NCI-H1694 treated with DMSO at 0.1 percent for 48 hours (cell line): ENCODE measurements around the gene DNPH1.

ENCODE experiments used
- DNase-seq: peaks from one replicate; lab custom pipeline; 2025; lab: John Stamatoyannopoulos, UW

DNPH1 gene

GRCh38 chr6:43228951-43229802, at the start of gene DNPH1:
DNPH1 (minus strand) TSS chr6:43229481; CDS start chr6:43229456, 25 bp downstream.
- DNase-seq, result no peak

- no peak for DNase-seq
These were observed 49.3 kb upstream of the DNPH1 start for GRCh38 chr6:43278524-43279078.

GRCh38 chr6:43277643-43278523, 48.6 kb upstream of the DNPH1 start:
- no peak for DNase-seq

- DNase-seq, result no peak
These were observed 48.0 kb upstream of the DNPH1 start for GRCh38 chr6:43277306-43277642.

GRCh38 chr6:43276577-43277305, 47.5 kb upstream of the DNPH1 start:
- DNase-seq, result no peak

GRCh38 chr6:43275801-43276576, 46.7 kb upstream of the DNPH1 start:
- DNase-seq, result no peak

- DNase-seq, result no peak
These were observed 45.8 kb upstream of the DNPH1 start for GRCh38 chr6:43274916-43275597.

GRCh38 chr6:43274127-43274915, 45.0 kb upstream of the DNPH1 start:
- DNase-seq, result no peak

- no peak for DNase-seq
These were observed 44.4 kb upstream of the DNPH1 start for GRCh38 chr6:43273707-43274106.

GRCh38 chr6:43271944-43272343, 42.7 kb upstream of the DNPH1 start:
- no peak for DNase-seq

- no peak for DNase-seq
These were observed 42.0 kb upstream of the DNPH1 start for GRCh38 chr6:43271103-43271815.

- DNase-seq, result no peak
These were observed 40.2 kb upstream of the DNPH1 start for GRCh38 chr6:43269273-43270007.

- no peak for DNase-seq
These were observed 39.5 kb upstream of the DNPH1 start for GRCh38 chr6:43268782-43269272.

GRCh38 chr6:43268355-43268700, 39.0 kb upstream of the DNPH1 start:
- DNase-seq, result no peak

GRCh38 chr6:43267619-43268354, 38.5 kb upstream of the DNPH1 start:
- DNase-seq, result no peak

GRCh38 chr6:43265564-43265963, 36.3 kb upstream of the DNPH1 start:
- DNase-seq, result no peak

- DNase-seq, result no peak
These were observed 35.4 kb upstream of the DNPH1 start for GRCh38 chr6:43264599-43265145.
